Progenitor cell of endocrine pancreas (in vitro differentiated cells): Measurements from ENCODE around the gene PLXNA2. TPM values are rescaled to one million over a fixed set of nuclear protein-coding genes. Genes with fewer than 3 reads are reported as not detected.

ENCODE experiments used
- DNase-seq: peaks from one replicate; pipeline ENCODE4 v3.0.0; 2021; ENCODE audit warnings: low spot score; ENCODE audit not compliant: unreplicated experiment
- H3K27ac Mint-ChIP-seq: 2 replicates; pipeline ENCODE4 v1.8.0; 2021; ENCODE audit warnings: mild to moderate bottlenecking, moderate library complexity, mixed read lengths
- H3K27me3 Mint-ChIP-seq: 2 replicates; pipeline ENCODE4 v1.8.0; 2021; ENCODE audit warnings: mixed read lengths
- H3K36me3 Mint-ChIP-seq: 2 replicates; pipeline ENCODE4 v1.8.0; 2022; ENCODE audit warnings: mixed read lengths; ENCODE audit not compliant: insufficient read depth
- H3K4me1 Mint-ChIP-seq: 2 replicates; pipeline ENCODE4 v1.8.0; 2021; ENCODE audit warnings: low read depth, mixed read lengths
- H3K4me3 Mint-ChIP-seq: 2 replicates; pipeline ENCODE4 v1.8.0; 2021; ENCODE audit warnings: low read depth, mild to moderate bottlenecking, moderate library complexity, mixed read lengths
- H3K9me3 Mint-ChIP-seq: 2 replicates; pipeline ENCODE4 v1.8.0; 2021; ENCODE audit warnings: low read depth, mixed read lengths
- total RNA-seq: library from RNA; stranded (reverse); gene quantifications from 2 replicates; pipeline ENCODE4 v1.2.1, GENCODE V29; 2021
- TF ChIP-seq, protein P1 (sequence below): fragments of 200-600 bp; sonication (generic); IDR thresholded peaks from one replicate; pipeline ENCODE4 v1.5.0; 2021; ENCODE audit warnings: antibody characterized with exemption, mild to moderate bottlenecking; ENCODE audit not compliant: unreplicated experiment

The PLXNA2 gene
- total RNA-seq, 1 donor from 2014 or later: 34.9 TPM

DNA sequence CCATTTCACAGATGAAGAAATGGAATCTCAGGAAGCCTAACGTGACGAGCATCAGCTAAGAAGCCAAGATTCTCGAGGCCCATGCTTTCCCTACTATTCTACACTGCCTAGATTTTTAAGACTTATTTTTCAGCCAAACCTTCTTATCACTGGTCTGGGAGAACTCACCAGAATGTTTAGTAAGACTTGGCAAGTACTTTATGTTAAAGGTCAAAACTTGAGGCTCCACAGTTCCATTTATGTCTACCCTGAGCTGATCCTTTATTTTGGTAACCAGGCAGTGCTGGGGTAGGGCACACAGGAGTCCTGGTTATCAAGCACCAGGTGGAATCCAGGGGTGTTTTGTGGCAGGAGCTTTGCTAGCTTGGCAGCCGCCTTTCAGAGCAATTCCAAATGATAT, 16.8 kb downstream of the PLXNA2 start:
- DNase-seq: no peak
- no peak overlapping the region for H3K4me3 Mint-ChIP-seq
- no peaks in the 10 kb centered on the region for H3K27me3 Mint-ChIP-seq
- peaks cover 3% of the 10 kb centered on the region for H3K36me3 Mint-ChIP-seq
- no peaks in the 10 kb centered on the region for H3K9me3 Mint-ChIP-seq
- peaks cover 70% of the 10 kb centered on the region for H3K4me1 Mint-ChIP-seq
- TF ChIP-seq, protein P1, sequence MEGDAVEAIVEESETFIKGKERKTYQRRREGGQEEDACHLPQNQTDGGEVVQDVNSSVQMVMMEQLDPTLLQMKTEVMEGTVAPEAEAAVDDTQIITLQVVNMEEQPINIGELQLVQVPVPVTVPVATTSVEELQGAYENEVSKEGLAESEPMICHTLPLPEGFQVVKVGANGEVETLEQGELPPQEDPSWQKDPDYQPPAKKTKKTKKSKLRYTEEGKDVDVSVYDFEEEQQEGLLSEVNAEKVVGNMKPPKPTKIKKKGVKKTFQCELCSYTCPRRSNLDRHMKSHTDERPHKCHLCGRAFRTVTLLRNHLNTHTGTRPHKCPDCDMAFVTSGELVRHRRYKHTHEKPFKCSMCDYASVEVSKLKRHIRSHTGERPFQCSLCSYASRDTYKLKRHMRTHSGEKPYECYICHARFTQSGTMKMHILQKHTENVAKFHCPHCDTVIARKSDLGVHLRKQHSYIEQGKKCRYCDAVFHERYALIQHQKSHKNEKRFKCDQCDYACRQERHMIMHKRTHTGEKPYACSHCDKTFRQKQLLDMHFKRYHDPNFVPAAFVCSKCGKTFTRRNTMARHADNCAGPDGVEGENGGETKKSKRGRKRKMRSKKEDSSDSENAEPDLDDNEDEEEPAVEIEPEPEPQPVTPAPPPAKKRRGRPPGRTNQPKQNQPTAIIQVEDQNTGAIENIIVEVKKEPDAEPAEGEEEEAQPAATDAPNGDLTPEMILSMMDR: no peak
- peak overlapping the region; percentile 47 for H3K27ac Mint-ChIP-seq

DNA sequence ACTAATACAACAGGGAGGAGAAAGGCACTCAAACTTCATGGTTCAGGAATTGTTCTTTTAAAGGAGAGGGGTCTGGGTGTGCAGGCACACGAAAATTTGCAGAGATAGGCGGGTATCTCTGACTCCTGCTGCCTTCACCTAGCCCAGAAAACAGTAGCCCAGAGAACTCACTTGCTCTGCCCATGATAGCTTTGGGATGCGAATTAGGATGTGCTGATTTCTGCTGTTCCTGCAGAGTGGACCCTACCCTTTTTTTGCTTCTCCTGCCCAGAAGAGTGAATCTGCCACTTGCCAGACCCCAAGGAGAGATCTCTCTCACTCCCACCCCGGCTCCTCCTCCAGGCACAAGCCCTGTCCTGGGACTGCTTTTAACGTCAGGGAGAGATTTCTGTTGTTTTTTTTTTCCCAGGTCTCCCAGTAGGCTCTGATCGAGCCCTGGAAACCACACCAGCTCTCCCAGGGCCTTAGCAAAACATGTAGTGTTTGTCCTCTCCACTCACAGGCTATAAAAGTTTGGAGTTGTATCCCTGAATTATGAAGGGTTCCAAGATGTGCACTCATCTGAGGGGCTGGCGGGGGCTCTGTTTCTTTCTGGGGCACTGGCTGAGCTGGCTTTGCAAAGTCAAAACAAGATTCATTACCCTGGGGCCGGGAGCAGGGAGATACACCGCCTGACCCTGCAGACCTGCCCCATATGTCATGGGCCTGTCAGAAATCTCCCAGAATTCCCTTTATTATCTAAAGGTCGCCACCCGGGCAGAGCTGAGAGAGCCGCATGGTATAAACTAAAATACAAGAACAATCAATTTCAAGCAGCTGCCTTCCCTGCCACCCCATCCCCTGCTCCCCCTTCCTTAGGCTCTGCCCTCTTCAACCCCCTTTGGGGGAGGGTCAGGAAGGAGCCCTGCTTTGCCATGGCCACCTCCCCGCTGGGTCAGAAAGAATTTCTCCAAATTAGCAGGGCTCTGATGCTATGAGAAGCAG, 17.9 kb downstream of the PLXNA2 start:
- Mint-ChIP-seq H3K9me3 (no peaks in the 10 kb centered on the region), H3K4me3 (peak overlapping the region; percentile 42), H3K27ac (peak overlapping the region; percentile 95), H3K36me3 (peaks cover 3% of the 10 kb centered on the region), H3K4me1 (peaks cover 59% of the 10 kb centered on the region), H3K27me3 (no peaks in the 10 kb centered on the region)
- TF ChIP-seq, protein P1: no peak
- no peak for DNase-seq

DNA sequence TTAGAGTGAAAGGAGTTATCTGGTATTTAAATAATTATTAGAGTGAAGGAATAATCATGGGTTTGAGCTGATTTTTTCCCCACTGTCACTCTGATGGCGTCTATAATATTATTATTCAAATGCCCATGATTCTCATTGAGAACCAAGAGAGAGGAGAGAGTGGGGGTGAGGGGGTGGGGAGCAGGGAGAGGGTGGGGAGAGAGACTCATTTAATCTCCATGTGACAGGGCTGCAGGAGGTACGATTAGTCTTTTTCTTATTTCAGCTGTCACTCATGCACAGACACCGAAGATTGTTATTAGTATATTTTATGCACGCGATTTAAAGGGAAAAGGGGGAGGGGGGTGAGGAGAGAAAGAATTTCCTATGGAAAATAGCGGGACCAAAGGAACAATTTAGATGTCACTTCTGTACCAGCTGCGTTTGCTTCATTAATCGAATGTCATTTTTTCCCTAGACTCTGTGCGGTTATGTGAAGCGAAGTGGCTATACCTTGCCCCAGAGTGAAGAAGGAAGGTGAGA, 19.9 kb downstream of the PLXNA2 start:
- Mint-ChIP-seq H3K27me3 (no peaks in the 10 kb centered on the region), H3K27ac (no peak overlapping the region), H3K4me1 (peaks cover 47% of the 10 kb centered on the region), H3K9me3 (no peaks in the 10 kb centered on the region), H3K4me3 (no peak overlapping the region), H3K36me3 (peaks cover 2% of the 10 kb centered on the region)
- no peak for DNase-seq
- TF ChIP-seq, protein P1: no peak

DNA sequence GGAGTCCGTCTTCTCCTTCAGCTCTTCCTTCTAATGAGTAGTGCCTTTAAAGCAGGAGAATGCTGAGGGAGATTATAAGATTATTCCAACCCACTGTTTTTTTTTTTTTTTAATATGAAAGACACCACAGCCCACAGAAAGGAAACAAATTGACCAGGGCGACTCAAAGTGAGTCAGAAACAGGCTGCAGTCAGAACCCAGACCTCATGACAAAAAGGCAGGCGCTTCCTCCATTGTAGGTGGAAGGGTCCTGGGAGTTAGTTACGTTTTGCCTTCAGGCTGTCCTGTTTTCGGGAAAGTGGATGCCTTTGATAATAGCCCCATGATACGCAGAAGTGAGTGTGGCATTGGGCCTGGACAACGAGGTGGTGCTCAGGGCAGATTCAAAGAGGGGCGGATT, 21.0 kb downstream of the PLXNA2 start:
- no peak for DNase-seq
- H3K27ac Mint-ChIP-seq: no peak overlapping the region
- H3K27me3 Mint-ChIP-seq: peaks cover 2% of the 10 kb centered on the region
- H3K36me3 Mint-ChIP-seq: no peaks in the 10 kb centered on the region
- no peaks in the 10 kb centered on the region for H3K9me3 Mint-ChIP-seq
- H3K4me1 Mint-ChIP-seq: peaks cover 42% of the 10 kb centered on the region
- TF ChIP-seq, protein P1: no peak
- no peak overlapping the region for H3K4me3 Mint-ChIP-seq

DNA sequence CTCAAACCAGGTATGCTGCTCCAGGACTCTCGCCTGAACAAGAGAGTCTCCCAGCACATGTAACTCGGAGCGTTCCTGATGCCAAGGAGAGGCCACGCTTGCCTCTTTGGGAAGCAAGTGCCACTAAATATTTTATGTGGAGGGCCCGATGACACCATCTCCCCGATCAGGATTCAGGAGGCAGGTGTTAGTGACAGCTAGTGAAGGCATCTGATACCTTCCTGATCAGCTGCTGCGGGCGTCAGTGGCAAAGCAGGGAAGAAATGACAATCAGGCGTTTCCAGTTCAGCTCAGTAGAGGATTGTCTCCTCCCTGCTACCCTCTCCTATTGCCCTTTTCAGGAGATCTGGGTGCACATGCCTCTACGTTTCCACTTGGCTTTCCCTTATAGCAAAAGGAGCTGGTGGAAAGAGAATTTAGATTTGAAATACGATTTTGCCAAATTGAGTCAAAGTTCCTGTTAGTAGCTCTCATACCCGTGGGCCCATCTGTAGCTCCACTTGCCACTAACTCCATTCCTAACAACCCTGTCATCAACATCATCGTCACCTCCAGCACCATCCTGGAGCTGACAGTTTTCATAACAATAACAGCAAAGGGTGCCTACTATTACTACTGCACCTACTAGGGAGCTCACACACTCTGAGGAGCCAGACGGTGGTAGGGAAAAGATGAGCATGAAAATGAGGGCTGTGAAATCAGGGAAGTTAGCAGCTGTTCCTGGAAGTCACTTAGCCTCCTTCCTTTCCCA, 21.6 kb downstream of the PLXNA2 start:
- no peak for DNase-seq
- Mint-ChIP-seq H3K4me1 (peaks cover 36% of the 10 kb centered on the region), H3K4me3 (no peak overlapping the region), H3K9me3 (no peaks in the 10 kb centered on the region), H3K27ac (peak overlapping the region; percentile 65), H3K36me3 (no peaks in the 10 kb centered on the region), H3K27me3 (peaks cover 2% of the 10 kb centered on the region)
- TF ChIP-seq, protein P1: no peak
